Ishikawa (cell line): ENCODE measurements around the gene APOB.

Experiments
- CREB1 ChIP-seq: IDR thresholded peaks from 2 replicates; pipeline ENCODE4 v1.6.1; 2012; ENCODE audit warnings: low read depth
- EP300 ChIP-seq: IDR thresholded peaks from 2 replicates; pipeline ENCODE4 v1.6.1; 2012; ENCODE audit warnings: borderline replicate concordance
- TAF1 ChIP-seq: IDR thresholded peaks from 2 replicates; pipeline ENCODE4 v1.6.1; 2012; ENCODE audit warnings: low read depth, mild to moderate bottlenecking
- YY1 ChIP-seq: IDR thresholded peaks from 2 replicates; pipeline ENCODE4 v1.6.1; 2012; ENCODE audit warnings: low read depth

DNA sequence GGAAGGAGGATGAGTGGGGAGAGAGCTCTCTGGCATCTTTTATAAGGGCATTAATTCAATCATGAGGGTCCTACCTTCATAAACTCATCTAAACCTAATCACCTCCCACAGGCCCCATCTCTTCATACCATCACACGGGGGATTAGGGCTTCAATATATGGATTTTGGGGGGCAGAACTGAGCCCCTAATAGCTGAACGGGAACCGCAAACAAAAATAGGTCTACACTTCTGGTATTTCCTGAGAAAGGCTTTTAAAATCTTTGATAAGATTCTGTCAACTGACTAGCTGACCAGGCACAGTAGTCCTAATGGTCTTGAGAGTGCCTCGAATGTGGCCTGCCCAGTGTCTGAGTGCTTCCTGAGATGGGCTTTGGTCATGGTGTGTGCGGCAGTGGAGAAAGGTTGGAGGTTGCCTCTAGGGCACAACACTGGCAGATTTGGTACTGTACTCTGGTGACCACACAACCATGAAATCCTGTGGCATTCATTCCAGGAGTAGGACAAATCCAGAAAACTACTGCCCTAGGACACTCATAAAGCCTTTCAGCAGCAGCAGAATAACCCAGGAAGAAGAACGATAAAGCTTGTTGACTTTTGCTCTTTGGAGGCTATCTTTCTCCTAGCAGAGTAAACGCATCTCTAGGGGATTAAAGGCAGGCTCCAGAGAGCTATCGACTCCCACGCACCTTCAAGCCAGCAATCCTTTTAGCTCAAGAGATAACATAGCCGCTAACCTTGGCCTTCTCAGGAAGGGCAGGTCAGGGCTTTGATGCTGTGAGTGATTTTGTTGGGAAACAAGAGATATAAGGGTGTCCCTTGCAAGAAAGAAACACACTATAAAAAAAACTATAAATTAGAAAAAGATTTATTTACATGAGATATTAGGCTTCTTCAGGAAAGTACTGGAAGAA lies 12.3 kb upstream of the APOB start:
- TF ChIP-seq YY1 (no peak), TAF1 (no peak), EP300 (no peak), CREB1 (no peak)
